Posterior cingulate gyrus (tissue), 11 donors: Measurements from ENCODE around the gene DOCK2.

Source experiments
- DNase-seq, 10 donors: peaks; one replicate each; pipeline versions ENCODE4 v3.0.0 to v3.0.0-alpha.2; 2020 to 2021; ENCODE audit warnings: mixed read lengths in 3 of 10
- intact Hi-C: fragments of 100-400 bp; cut with DNase I; formaldehyde crosslinking; loops from one replicate; pipeline ENCODE4 v1.15.1; 2023

The DOCK2 gene

DNA sequence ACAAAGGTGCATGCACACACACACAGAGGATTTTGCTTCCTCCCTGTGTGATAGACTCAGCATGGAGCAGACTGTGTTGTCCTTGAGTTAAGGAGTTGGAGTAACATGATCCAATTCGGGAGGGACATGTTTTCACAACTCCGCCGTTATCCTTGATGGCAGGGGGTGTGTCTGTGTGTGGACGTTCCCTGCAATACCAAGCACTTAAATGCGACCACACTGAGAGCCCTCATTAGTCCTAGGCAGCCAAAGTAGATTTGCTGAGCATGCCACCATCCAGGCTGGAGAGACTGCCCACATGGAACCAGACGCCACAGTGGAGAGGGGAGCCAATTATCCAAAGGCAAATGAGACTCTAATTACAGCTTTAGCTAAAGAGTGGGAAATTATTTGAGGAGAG is 140.1 kb downstream of the DOCK2 start:
- intact Hi-C loops, result no loop called here
- no peak for DNase-seq

DNA sequence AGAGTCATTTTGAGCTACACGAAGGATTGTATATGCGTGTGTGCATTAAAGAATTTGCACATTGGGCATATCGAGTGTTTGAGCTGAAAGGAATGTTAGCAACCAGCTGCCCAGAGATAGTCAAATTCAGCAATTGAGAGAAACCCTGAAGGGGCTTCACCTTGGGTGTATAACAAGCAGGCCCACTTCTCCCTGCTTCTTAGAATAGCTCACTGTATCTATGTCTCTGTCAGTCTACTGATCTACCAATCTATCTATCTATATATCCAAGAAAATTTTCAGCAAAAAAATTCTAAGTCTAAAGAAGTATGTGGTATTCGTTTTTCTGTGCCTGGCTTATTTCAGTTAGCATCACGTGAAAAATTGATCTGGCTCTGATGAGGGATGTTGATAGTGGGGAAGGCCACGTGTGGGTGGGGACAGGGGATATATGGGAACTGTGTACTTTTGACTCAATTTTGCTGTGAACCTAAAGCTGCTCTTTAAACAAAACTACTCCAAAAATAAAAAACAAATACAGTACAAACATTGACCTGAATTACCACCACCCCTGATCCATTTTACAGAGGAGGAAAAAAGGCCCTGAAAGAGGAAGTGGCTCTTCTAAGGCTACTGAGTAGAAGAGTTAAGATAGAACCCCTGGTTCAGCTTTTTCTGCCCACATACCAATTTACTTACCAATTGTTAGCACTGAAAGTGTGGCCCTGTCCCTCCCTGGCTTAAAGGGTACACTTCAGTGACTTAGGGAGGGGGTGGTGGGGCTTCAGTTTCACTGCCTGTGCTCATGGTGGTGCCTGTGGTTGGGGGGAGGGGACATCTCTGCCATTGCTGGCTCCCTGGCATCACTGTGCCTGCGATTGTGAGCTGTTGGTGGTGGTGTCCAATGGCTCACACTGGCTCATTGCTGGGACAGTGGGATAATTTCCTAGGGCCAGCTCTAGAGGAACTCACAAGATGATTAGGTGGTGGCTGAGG is 141.8 kb downstream of the DOCK2 start:
- DNase-seq, result no peak

GRCh38 chr5:169781420-169782345 is 144.6 kb downstream of the DOCK2 start:
- DNase-seq, result no peak
- intact Hi-C loops, result no loop called here

More for the DNA sequence above, 141.8 kb downstream of the DOCK2 start:
- intact Hi-C loops, result no loop called here

DNA sequence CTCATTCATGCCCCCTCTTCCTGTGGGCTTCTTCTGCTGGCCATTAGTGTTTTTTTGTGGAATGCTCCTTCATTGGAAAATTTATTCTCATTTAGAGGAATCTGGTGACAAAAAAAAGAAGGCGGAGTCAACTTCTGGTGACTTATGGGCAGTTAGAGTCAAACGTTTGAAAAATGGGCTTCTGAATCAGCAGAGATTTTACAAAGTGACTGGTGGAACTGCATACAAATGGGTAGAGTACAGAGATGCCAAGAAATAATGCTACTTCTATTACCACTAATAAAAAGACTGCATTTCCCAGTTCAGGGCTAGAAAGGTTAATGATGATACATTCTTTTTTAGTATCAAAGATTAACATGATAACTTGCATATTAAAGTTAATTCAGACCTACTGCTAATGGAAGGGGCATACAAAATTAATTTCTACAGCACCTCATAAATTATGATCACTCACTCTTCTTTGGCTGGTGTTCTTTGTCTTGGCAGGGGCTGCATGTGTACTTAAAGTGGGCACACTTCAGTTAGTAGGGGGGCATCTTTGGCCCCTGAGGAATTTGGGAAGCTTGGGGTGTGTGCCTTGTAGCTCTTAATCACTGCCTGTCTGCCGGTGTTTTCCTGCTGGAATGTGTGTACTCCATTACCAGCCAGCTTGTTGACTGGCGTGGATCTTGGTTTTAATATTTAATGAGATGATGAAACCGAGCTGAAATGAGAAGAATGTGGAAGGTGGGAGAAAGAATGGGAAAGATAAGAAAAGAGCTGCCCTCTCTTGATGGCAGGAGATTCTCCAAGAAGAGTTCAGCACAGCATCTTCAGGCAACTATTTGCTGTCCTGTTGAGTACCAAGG is 148.9 kb downstream of the DOCK2 start:
- no peak for DNase-seq
- intact Hi-C loops, result no loop called here

DNA sequence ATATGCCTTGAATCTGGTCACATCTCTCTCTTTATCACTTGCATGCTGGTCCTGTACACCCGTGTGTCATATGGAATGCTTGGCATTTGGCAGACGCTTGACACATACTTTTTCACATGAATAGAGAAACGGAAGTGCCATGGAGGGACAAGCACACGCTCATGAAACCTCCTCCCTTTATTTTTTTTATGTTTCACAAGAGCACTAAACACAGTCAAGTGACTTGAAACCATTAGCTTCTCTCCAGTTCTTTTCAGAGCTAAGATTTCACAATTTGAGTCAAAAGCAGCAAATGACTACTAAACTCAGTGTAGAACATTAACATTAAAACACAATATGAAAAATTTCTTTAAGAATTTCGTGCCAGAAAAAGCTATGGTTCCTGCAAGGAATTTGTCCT is 151.1 kb downstream of the DOCK2 start:
- intact Hi-C loops, result no loop called here
- DNase-seq, result no peak

DNA sequence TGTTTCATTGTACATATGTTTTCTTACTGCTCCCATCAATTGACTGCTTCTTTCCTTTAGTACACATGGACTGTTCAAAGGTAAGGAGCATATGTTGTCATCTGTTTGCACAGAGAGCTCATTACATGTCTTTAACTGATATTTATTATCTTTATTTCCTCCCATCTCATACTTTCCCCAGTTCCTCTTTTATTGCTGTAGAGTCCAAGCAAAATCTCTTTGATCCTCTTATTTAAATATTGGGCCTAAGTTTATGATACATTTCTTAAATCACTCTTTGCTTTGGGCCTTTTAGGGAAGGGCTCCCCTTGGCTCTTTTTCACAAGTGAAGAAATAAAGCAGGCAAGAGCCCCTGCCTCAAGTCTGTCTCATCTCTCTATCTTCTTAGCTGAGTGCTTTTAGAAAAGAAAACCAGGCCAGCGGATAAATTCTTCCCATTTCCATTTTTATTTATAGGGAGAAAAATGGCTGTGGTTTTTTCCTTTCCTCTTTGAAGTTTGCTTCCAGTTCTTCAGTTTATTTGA is 152.4 kb downstream of the DOCK2 start:
- intact Hi-C loops, result no loop called here
- no peak for DNase-seq

- no peak for DNase-seq
- intact Hi-C loops, result no loop called here
Observed at GRCh38 chr5:169791251-169791650, 154.2 kb downstream of the DOCK2 start.

DNA sequence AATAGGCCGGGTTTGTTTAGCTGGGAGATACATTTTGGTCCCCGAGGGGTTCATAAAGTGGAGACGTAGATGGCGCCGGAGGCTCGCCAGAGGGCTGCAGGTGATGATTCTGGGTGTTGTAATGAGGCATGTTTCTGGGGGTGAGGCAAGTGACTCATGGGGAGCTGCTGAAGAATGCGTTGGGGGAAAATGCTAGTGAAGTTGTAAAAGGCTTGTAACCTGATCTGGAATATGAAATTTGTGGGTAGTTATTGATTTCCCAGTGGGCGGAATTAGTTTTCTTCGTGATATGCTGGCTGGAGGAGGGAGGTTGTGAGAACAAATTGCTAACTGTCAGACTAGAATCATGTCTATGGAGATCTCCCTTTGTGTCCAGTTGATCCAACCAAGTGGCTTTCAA is 158.3 kb downstream of the DOCK2 start:
- no peak for DNase-seq
- intact Hi-C loops, result no loop called here

DNA sequence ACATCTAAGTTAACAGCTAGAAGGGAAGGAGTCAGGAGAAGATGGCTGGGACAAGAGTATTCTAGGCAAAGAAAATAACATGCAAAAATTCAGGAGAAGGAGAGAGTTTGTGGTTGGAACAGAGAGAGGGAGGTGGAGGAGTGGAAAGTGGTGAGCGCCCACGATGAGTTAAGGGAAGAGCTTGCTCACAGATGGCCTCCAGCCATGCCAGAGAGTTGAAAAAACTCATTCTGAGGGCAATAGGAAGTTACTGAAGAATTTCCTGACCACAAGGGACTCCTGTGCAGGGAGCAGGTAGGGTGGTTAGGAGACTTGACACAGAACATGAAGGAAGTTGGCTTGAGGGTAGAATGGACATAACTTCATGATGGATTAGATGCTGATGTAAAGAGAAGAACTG is 159.7 kb downstream of the DOCK2 start:
- DNase-seq, result no peak

DNA sequence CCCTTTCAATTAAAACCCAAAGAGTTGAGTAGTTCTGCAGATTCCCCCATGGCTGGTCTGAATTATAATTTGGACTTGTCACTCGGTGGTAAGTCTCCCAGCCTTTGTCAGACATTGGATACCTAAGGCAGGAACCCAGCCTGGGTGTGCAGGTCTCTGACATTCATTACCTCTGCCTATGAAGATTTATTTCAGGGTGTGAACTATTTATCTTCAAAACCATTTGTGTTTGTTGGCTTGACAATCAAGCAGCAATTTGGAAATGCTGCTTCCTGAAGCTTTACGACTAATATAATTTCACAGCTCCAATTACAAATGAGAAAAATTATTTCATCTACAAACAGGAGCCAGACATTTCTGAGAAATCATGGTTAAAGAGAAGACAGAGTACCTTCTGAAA is 160.5 kb downstream of the DOCK2 start:
- intact Hi-C loops, result no loop called here
- DNase-seq, result no peak

More for the DNA sequence above, 159.7 kb downstream of the DOCK2 start:
- intact Hi-C loops, result no loop called here

DNA sequence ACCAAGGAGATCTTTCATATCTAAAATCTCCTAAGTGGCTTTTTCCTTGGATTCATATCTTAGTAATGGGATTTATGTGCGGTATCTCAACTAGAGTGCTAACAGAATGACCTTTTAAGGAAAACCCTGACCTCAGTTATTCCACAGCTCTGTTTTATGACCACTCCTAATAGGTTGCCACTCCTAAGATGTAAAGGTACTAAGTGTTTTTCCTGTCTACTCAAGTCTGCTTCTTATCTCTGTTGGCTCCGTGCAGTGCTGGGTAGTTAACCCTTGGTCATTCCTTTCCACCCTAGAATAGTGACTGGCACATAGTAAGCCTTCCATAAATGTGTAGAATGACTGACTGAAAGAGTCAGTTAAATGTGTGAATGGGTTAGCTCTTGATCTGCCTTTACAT is 161.4 kb downstream of the DOCK2 start:
- intact Hi-C loops, result no loop called here
- no peak for DNase-seq

GRCh38 chr5:169798906-169799660 is 162.0 kb downstream of the DOCK2 start:
- no peak for DNase-seq
- intact Hi-C loops, result no loop called here

- intact Hi-C loops, result no loop called here
- DNase-seq, result no peak
Observed at GRCh38 chr5:169801324-169801777, 164.3 kb downstream of the DOCK2 start.

GRCh38 chr5:169801781-169802180 is 164.7 kb downstream of the DOCK2 start:
- DNase-seq, result no peak
- intact Hi-C loops, result no loop called here

DNA sequence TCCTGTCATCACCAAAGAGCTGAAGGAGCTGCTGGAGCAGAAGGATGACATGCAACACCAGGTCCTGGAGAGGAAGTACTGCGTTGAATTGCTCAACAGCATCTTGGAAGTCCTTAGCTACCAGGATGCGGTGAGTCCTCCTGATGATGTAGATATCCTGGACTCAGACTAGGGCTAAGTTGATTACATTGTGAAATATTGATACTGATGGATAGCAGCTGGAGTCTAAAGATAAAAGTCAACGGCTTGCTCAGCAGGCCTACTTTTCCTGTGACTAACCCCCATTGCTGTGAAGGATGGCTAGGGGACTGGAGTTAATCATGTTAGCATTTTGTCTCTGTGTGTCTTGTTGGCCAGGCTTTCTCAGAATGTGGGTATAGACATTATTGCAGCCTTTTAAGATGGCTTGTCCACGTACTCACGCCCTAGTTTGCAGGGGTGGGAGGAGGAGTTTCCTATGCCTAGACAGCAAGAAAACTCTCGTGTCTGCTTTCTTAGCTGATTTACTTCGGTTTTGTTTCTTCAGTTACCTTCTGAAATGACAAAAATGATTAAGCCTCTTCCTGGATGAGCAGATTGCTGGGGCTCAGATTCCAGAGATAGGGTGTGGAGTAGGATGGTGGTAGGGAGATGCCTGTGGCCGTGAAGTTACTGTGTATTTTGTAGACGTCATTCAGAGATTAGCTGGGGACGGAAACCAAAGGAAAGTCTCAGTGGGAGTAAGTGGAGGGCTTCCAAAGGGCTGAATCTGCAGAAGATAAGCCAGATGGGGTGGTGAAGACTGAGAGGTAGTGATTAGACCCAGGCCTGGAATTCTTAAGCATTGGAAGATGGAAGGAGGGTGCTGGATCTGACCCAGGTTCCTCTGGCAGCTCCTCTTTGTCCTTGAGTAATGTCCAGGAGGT is 166.3 kb downstream of the DOCK2 start:
- intact Hi-C loops, result no loop called here

GRCh38 chr5:169804861-169805260 is 167.8 kb downstream of the DOCK2 start:
- intact Hi-C loops, result no loop called here
- no peak for DNase-seq

More for the DNA sequence above, 166.3 kb downstream of the DOCK2 start:
- no peak for DNase-seq

DNA sequence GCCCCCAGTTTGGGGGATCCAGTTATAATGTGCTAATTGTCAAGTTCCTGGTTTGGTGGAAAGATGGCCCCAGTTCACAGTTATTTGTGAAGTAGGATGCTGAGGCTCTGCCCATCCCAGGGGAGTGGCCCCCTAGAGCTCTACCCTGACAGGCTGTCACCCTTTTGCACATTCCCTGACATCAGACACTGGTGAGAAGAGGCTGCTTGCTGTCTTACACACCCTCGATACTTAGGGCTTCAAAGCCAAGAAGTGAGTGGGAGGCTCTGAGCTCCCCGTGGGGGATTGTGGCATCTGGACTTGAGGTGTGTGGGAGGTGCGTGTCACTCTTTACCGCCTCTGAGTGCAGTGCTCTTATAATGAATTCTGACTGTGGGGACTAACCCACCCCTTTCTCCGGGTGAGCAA is 168.5 kb downstream of the DOCK2 start:
- intact Hi-C loops, result no loop called here
- peak in 1 of 10 donors; percentile 30 for DNase-seq
